ENCODE measurements around the gene DGKB.

DNA sequence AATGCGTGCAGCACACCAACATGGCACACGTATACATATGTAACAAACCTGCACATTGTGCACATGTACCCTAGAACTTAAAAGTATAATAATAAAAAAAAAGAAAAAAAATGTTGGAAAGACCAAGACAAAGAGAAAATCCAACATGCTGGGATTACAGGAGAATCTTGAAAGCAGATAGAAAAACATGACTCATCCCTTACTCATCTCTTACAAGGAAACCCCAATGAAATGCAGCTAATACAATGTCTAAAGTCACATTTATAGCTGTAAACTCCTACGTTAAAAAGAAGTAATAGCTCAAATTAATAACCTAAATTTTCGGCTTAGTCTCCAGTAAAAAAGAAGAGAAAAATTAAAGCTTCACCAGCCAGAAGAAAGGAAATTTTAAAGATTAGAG lies 47.5 kb upstream of the DGKB start:
- TF ChIP-seq CTCF (IDR thresholded peaks at IDR 0.05; ENCODE audit: low read length) (no peak), EZH2phosphoT487 (IDR thresholded peaks at IDR 0.05; ENCODE audit: low read length) (no peak), EZH2 (optimal IDR thresholded peaks at IDR 0.05; ENCODE audit: low read depth, low read length) (no peak)

All from MM.1S (cell line).